ENCODE data around the gene ZNF283.

Gene ZNF283

DNA sequence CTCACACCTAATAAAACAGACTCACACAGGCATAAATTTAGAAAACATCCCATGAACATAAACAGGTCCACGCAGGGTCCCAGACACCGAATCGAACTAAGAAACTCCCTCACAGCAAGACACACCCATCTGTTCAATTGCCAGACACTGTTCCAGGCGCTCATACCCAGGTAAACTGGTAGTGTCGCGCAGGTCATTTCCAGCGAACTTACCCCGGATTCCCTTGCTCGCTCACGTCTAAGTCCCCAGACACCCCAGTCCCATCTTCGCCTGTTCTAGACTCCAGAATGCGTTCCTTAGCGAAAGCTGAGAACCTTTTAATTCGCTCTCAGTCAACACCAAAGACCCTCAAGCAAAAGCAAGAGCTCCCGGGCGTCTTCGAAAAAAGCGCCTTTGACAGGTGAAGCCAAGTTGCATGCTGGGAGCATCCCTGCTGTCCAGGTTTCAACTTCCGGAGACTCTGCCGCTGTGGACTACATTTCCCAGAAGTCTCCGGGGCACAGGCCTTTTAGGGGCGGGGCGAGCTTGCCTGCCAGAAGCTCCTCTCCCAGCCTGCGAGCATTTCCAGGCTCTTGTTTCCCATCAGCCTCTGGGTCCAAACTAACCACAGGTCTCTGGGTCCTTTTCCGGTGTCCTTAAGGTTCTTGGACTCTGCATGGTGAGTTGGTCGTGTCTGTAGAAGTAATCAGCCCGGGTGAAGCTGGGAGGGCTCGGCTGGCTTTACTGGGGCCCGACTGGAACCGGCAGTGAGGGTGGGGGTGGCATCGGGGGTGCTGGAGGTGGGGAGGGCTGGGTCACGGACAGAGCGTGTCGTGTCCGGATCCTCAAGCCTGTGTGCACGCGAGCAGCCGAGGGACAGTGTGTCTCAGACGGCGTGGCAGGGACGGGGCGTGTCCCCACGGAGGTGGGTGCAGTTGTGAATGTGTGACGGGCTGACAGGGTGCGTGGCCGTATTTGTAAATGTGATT, at the start of gene ZNF283:
TSS of gene ZNF283 (plus strand) at position 535 of the 968 bp plus-strand sequence. CDS start 6,184 bp downstream, outside the sequence.
- peak; percentile 86 for DNase-seq

DNA sequence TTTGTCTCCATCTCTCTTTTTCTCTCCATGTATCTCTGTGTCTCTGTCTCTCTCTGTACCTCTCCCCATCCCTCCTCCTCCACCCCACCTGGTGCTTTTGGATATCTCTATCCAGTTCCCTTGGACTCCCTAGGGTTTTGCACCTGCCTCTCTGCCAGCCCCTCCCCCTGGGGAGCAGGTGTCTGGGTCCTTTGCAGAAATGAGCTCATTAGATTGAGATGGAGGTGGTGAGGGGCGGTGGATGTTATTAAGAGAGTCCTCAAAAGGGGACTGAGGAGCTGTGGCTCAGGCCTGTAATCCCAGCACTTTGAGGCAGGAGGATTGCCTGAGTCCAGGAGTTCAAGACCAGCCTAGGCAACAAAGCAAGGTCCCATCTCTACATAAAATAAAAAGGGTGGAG, 48.5 kb upstream of the ZNF283 start:
- DNase-seq = no peak

DNA sequence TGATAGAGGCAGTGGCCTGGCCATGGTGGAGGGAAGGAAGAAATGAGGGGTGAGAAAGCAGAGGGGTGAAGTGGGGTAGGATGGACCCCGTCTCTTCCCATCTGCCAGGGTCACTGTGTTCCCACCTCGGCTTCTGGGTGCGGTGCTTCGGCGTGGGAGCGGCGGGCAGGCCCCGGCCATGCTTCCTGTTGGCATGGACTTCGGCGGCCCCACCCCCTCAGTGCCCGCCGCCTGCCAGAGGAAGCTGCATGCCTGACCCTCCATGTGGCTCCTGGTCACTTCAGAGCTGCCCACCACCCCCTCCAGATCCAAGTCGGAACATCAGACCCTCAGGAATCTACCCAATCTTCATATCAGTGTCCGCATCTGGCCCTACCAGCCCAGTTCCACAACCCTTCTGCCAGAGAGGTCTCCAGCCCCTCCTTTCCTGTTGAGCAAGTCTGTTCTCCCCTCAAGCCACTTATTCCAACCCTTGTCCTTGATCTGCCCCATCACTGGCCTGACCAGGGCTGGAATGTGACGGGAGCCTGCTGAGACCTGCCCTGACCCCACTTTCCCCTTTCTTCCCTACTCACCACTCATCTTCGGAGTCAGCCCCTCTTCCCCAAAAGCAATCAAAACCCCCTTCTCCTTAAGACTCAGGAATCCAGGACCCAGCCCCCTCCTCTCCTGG, 47.8 kb upstream of the ZNF283 start:
- DNase-seq = no peak

DNA sequence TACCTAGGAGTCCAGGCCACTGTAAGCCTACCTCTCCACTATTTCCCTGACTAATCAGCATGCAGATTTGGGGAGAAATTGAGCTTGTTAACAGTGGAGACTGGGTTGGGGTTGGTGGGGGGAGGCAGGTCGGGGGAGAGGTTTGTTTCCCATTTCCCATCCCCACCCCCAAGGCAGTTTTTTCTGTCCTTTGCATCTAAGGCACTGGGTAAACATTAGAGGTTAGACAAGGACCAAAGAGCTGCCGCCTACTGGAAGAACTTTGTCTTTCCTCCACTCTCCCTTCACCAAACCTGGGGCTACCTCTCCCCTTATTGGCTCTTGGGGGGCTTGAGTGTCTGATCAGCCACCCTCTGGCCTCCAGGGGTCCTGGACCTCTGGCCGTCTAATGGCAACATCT, 47.3 kb upstream of the ZNF283 start:
- no peak for DNase-seq

DNA sequence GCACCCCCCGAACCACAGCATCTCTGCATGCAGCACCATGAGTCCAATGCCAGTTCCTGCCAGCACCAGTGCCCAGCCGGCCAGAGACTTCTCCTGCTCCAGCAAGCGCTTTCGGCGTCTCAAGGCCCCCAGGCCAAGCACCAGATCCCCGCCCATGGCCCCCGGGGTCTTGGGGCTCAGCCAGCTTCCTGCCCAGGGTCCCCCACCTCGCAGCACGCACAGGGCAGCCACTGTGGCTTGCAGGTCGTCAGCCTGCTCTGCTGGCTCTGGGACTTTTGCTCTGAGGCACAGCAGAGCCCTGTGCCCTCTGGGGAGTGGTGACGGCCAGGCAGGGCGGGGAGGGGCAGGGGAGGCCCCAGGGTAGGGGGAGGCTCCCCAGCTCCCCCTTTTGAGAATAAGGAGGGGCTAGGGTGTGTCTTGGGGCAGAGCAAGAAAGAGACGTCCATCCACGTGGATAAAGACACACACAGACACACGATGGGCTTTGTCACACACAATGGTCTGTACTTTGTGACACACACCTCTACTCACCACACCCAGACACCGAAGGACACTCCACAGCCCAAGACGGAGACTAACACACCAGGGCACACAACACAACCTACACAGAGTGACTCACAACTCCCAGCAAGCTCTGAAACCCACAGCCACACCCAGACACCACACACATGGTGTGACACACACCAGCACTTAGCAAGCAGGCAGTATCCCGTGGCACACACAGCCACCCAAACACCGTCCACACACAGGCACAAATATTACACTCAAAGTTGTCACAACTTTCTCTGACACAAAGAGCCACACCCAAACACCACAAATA, 46.2 kb upstream of the ZNF283 start, which contains the start of gene KCNN4:
TSS of gene KCNN4 (minus strand) at position 268 of the 820 bp plus-strand sequence. CDS start at position 156, 112 bp downstream.
- peak; percentile 58 for DNase-seq

DNA sequence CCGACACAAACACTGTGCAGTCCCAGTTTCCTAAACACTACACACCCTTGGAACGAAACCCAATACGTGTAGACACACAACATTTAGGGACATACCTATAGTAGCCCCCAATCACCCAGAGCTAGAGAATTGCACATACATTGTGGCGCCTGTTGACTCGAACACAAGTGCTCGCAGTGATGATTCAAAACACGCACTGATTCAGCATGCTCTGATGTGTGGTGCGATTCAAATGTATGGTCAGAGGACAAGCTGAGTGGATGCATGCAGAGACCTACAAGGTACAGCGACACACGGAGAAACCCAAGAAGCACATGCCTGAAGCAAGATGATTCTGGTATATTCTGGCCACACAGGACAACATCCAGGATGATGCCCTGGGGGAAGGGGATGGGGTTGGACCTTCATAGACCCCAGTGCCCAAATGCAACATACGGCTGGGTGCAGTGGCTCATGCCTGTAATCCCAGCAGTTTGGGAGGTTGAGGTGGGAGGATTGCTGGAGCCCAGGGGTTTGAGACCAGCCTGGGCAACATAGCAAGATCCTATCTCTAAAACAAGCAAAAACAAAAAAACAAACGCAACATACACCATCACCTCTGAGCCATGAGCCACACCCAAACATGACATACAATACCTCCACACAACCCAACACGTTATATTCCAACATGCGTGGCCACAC, 45.4 kb upstream of the ZNF283 start:
- DNase-seq = no peak

DNA sequence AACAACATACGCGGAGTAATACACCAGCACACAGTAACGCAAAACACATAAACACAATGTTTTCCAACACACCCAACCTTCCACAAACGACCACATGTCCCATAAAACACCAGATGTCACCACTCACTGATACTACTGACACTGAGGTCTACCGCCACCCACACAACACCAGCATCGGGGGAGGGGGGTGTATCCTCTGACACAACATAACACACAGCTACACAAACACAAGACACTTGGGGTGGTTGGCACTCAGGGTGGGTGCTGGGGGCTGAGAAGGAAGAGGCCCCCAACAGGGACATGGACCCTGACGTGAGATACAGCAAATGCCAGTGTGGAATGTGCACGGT, 44.8 kb upstream of the ZNF283 start:
- DNase-seq = no peak

DNA sequence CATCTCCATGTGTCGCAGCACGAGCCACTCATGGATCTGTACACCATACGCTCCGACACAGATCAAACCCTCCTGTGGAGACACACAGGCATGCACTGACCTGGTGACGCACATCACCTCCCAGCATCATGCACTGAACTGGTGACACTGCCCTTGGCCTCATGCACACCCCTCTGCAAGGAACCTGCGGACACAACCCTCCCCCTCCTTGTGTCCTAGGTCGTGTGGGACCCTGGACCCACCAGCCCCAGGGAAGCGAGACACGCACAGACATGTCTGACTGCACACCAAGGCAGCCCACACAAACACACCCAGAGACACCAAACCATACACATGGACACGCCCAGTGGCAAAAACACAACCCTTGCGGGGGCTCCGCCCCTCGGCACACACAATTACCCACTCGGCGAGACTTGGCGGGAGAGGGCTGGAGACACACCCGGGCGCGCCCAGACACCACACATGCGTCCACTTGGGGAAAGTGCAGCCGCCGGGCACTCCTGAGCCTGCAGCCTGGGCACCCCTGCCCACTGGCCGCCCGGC, 44.4 kb upstream of the ZNF283 start:
- DNase-seq = no peak

DNA sequence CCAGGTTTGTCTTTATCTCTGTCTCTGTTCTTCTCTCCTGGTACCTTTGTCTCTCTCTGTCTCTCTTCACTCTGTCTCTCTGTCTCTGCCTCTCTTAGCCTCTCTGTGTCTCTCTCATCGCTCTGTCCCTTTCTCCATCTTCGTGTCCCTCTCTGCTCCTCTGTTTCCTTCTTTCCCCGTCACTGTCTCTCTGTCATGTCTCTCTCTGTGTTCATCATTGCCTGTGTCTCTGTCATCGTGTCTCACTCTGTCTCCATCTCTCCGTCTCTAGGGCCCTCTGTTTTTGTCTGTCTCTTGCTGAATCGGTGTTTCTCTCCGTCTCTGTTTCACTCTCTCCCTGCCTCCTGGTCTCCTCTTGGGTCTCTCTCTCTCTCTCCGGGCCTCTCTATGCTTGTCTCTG, 43.5 kb upstream of the ZNF283 start:
- DNase-seq = no peak

DNA sequence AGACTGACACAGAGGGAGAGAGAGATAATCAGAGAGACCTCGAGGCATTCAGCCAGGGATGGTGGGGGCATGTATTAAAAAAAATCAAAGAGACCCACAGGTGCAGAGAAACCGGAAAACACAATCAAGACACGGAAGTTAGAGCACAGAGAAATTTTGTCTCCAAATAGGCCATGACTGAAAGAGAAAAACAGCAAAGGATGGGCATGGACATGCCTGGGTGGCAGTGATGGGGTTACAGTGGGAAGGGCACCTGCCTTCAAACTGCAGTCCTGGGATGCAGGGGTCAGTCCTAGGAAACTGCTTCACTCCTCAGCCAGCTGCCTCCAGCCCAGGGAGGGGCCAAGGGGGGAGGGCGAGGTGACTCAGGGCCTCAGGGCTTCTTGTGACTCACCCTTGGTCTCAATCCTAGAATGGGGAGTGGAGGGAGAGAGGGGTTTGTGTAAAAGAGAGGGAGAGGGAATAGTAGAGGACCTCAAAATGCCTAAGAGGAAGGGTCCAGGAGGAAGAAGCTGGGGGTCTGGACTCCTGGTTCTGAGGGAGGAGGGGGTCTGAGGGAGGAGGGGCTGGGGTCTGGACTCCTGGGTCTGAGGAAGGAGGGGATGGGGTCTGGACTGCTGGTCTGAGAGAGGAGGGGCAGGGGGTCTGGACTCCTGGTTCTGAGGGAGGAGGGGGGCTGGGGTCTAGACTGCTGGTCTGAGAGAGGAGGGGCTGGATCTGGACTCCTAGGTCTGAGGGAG, 42.7 kb upstream of the ZNF283 start:
- peak; percentile 82 for DNase-seq

DNA sequence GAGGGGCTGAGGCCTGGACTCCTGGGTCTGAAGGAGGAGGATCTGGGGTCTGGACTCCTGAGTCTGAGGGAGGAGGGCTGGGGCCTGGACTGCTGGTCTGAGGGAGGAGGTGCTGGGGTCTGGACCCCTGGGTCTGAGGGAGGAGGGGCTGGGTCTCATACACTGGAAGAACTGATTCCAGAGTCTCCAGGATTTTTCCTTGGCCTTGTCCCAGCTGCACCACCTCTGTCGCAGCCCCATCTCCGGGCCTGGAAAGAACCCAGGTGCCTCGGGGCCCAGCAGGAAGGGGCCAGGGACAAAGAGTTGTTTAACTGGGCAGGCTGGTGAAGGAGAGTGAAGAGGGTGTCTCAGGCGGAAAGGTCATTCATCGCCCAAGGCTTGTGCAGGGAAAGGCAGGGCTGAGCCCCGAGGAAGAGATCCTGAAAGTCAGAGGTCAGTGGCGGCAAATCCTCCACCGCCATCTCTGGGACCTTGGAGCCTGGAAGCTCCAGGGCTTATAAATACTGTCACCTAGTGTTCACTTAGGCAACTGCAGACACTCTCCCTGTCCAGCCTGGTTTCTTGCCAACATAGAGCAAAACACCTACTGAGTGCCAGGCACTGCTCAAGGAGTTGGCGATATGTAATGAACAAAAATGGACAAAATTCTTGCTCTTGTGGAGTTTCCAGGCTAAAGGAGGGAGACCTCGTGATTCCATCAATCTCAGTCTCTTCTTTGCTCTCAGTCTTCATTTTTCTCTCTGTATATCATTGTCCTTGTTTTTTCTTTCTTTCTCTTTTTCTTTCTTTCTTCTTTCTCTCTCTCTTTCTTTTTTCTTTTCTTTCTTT, 41.9 kb upstream of the ZNF283 start:
- peak; percentile 69 for DNase-seq

DNA sequence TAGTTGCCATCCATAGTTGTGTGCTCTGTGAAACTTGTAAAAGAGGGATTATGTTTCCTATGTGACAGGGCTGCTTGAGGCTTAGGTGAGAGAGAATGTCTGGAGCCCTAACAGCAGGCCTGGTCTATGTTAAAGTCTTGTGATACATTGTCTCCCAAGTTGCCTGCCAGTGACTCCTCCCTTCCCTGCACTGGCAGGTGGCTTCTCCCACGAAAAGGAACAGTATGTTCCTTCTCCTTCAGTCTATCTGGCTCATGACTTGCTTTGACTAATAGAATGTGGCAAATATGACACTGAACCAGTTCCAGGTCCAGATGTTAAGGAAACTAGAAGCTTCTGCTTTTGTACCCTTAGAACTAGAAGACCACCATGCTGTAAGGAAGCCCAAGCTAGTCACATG, 40.5 kb upstream of the ZNF283 start:
- DNase-seq = no peak

DNA sequence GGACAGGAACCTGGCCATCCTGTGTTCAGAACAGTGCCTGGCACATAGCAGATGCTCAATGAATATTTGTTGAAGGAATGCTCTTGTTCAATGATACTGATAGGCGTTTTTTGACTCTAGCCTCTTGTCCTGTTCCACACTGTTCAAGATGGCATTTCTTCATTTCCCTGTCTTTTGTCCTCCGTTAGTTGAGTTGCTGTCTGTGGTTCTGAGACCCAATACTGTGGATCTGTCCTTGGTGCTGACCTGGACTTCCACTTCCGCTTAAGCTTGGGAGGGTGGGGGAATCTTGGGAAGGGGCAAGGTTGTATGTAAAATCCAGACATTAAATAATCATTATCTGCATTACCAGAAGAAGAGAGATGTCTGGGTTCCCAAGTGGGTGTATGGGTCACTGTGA, 38.1 kb upstream of the ZNF283 start:
- DNase-seq = peak; percentile 33

DNA sequence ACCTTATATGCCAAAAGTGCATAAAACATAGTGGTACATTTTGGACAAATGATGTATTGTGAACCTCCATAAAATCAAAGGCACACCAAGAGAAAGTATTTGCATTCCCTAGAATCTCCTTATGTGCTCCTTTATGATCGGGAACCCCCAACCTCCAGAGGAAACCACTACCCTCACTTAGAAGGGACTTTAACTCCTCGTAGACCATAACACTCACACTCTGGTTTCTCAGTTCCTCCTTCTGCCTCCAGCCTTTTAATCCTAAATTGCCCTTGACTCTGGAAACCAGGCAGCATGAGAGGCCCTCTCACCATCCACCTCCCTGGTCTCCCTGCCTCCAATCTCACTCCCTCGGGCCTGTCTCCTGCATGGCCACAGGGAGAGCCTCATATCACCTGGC, 36.5 kb upstream of the ZNF283 start:
- no peak for DNase-seq

DNA sequence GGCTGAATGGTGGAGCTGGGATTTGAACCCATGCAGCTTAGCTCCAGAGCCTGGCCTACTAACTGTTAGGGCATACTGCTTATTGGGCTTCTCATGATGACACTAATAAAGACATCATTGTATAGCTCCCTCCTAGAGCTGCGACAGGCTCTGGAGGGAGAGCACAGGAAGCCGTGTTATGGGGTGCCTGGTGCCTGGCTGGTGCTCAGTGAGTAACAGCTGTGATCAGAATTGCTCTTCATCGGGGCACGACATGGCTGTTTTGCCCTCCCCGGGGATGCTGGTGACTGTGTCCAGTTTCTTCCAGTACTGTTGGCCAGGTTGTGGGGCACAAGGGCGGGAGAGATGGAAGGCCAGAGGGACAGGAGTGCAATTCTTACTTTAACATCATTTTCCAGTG, 30.0 kb upstream of the ZNF283 start:
- no peak for DNase-seq

DNA sequence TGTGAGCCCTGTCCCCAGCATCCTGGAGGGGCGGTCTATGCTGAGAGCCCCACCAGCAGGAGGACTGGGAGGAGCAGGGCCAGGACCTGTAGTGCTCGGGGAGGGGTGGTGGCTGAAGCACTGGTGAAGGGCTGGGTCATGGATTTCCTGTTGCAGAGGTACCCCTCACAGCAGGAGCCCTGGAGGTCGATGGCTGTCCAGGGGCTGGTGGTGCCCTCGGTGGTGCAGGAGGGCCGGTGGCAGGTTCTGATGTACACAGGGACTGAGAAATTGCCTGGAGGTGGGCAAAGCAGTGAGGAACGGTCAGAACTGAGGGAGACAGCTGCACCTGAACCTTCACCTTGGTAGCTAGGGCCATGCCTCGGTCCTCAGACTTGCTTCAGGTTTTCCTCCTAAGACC, 29.6 kb upstream of the ZNF283 start:
- no peak for DNase-seq

DNA sequence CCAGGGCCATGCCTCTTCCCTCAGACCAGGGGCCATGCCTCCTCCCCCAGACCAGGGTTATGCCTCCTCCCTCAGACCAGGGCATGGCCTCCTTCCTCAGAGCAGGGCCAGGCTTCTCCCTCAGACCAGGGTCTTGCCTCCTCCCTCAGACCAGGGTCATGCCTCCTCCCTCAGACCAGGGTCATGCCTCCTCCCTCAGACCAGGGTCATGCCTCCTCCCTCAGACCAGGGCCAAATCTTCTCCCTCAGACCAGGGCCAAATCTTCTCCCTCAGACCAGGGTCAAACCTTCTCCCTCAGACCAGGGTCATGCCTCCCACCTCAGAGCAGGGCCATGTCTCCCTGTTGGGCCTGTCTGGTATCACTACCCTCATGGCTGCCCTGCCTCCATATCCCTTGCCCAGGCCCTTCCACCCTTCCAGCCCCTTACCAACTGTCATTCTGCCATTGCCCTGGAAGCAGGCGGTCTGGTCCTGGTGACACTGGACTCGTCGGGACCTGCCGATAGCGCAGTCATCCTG, 29.0 kb upstream of the ZNF283 start:
- DNase-seq = no peak

DNA sequence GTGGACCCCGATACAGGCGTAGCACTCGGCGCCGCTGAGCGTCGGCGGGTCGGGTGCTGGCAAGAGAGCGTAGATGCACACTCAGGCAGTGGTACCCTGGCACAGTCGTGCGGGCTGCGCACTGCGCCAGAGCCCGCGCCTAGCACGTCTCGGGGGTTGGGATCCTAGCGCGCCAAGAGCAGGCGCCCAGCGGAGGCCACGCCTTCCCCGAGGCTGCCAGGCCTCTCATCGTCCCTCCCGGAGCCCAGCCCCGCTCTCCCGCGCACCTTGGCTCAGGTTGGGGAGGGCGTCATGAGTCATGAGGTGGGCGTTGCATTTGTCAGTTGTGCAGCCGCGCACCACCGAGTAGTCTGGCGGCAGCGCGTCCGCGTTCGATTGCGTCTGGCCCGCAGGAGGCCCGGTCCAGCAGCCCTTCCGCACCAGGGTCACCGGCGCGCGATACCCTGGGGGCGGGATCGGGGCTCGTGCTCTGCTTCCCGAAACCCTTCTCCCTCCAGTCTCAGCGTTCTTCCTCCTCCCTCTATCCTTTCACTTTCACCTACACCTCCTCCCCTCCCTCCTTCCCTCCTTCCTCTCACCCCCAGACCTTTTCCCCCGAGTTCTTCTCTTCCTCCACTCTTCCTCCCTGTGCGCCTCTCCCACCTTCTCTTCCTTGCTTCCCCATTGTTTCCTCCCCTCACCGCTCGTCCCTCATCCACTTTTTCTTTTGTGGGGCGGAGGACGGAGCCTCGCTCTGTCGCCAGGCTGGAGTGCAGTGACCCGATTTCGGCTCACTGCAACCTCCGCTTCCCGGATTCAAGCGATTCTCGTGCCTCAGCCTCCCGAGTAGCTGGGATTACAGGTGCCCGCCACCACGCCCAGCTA, 28.3 kb upstream of the ZNF283 start:
- no peak for DNase-seq

DNA sequence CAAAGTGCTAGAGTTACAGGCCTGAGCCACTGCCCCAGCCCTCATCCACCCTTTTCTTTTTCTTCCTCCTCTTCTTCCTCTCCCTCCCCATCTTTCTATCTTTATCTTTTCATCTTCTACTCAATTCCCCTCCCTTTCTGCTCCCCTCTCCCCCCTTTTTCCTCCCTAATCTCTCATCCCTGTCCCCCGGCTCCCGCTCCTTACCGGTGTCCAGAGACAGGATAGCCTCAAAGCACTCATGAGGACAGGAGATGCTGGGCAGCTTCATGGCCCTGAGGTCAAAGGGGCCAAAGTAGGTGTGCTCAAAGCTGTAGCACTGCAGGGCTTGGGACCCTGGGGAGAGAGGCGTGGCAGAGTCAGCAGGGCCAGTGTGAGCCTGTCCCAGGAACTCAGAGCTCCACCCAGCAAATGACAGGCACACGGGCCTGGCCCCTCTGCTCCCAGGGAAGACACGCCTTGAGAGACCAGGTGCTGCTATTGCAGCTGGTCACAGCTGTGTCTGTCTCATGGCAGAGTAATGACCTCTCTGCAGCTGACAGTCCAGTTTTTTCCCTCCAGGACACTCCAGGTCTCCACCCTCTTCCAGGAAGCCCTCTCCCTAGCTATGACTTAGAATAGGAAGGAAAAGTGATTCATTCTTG, 27.5 kb upstream of the ZNF283 start:
- no peak for DNase-seq
